IMR-90 (cell line): ENCODE data around the gene PES1. TPM values are rescaled to one million over a fixed set of nuclear protein-coding genes. Genes with fewer than 3 reads are reported as not detected.

ENCODE experiments used
- ATAC-seq: fragments of 200-7000 bp; cut with Tn5 transposase; 2 replicates; pipeline ENCODE4 v1.9.1; 2020; ENCODE audit warnings: low read depth, mild to moderate bottlenecking, moderate library complexity
- BruUV-seq: library from RNA; stranded (reverse); fragments of 400-500 nt; replicated peaks from 2 replicates; lab custom pipeline; 2021; lab: Mats Ljungman, UMichigan
- CTCF ChIA-PET: fragments of 300-600 bp; formaldehyde crosslinking; extraction: SDS; loops from one replicate; lab custom pipeline; 2021; ENCODE audit warnings: antibody characterized with exemption; lab: Yijun Ruan, JAX
- POLR2A ChIA-PET: fragments of 300-600 bp; sonication (Branson Sonifier 250); formaldehyde crosslinking; loops from one replicate; lab custom pipeline; 2022; ENCODE audit warnings: antibody characterized with exemption; ENCODE audit not compliant: unreplicated experiment; lab: Charles Lee
- DNase-seq: peaks from one replicate; pipeline ENCODE4 v3.0.0; 2013
- H2AFZ ChIP-seq: replicated peaks from 2 replicates; pipeline ENCODE3; 2013; ENCODE audit warnings: low read length, mild to moderate bottlenecking; ENCODE audit not compliant: poor library complexity
- H2AK5ac ChIP-seq: 2 replicates; pipeline ENCODE4 v1.6.1; 2013; ENCODE audit warnings: low read depth, low read length, inconsistent platforms
- H2AK9ac ChIP-seq: replicated peaks from 2 replicates; pipeline ENCODE3; 2013; ENCODE audit warnings: mild to moderate bottlenecking, low read depth, low read length, moderate library complexity; ENCODE audit not compliant: poor library complexity
- H2BK120ac ChIP-seq: 2 replicates; pipeline ENCODE4 v1.6.1; 2013; ENCODE audit warnings: low read depth, low read length, inconsistent platforms
- H2BK15ac ChIP-seq: 3 replicates; pipeline ENCODE4 v1.6.1; 2013; ENCODE audit warnings: low read depth, low read length, inconsistent platforms
- H2BK20ac ChIP-seq: 2 replicates; pipeline ENCODE4 v1.6.1; 2013; ENCODE audit warnings: low read depth, mild to moderate bottlenecking, inconsistent platforms, low read length, moderate library complexity
- H2BK5ac ChIP-seq: 2 replicates; pipeline ENCODE4 v1.6.1; 2013; ENCODE audit warnings: mild to moderate bottlenecking, low read depth, low read length, inconsistent platforms; ENCODE audit not compliant: poor library complexity, severe bottlenecking
- H3K14ac ChIP-seq: replicated peaks from 2 replicates; pipeline ENCODE4 v1.6.1; 2013; ENCODE audit warnings: low read depth, low read length, inconsistent platforms
- H3K18ac ChIP-seq: 2 replicates; pipeline ENCODE4 v1.6.1; 2013; ENCODE audit warnings: low read depth, low read length, control low read depth
- H3K23ac ChIP-seq: 2 replicates; pipeline ENCODE4 v1.6.1; 2013; ENCODE audit warnings: low read depth, low read length, inconsistent platforms
- H3K27ac ChIP-seq: 2 replicates; pipeline ENCODE4 v1.5.1; 2013; ENCODE audit warnings: mild to moderate bottlenecking, control low read depth, low read length; ENCODE audit not compliant: insufficient read depth
- H3K27me3 ChIP-seq: 2 replicates; pipeline ENCODE4 v1.6.1; 2013; ENCODE audit warnings: low read length; ENCODE audit not compliant: control insufficient read depth, insufficient read depth
- H3K36me3 ChIP-seq: 2 replicates; pipeline ENCODE4 v1.6.1; 2013; ENCODE audit warnings: low read length, mixed read lengths; ENCODE audit not compliant: control insufficient read depth, insufficient read depth
- H3K4ac ChIP-seq: 2 replicates; pipeline ENCODE4 v1.6.1; 2013; ENCODE audit warnings: low read depth, low read length, inconsistent platforms
- H3K4me1 ChIP-seq: 2 replicates; pipeline ENCODE4 v1.6.1; 2013; ENCODE audit warnings: low read length, mixed read lengths; ENCODE audit not compliant: control insufficient read depth, insufficient read depth
- H3K4me2 ChIP-seq: 2 replicates; pipeline ENCODE4 v1.6.1; 2013; ENCODE audit warnings: low read depth, mild to moderate bottlenecking, control low read depth, low read length, moderate library complexity
- H3K4me3 ChIP-seq: 2 replicates; pipeline ENCODE4 v1.5.1; 2013; ENCODE audit warnings: low read depth, mild to moderate bottlenecking, control low read depth, low read length, moderate library complexity; ENCODE audit not compliant: insufficient read depth
- H3K56ac ChIP-seq: 2 replicates; pipeline ENCODE4 v1.6.1; 2013; ENCODE audit warnings: low read length, inconsistent platforms; ENCODE audit not compliant: insufficient read depth; ENCODE audit errors: extremely low read depth
- H3K79me1 ChIP-seq, 2 experiments: 2 replicates each; pipeline ENCODE4 v1.6.1; 2013; ENCODE audit warnings: low read length in 2 of 2, inconsistent platforms in 1 of 2, low read depth in 1 of 2
- H3K9ac ChIP-seq: 2 replicates; pipeline ENCODE4 v1.6.1; 2013; ENCODE audit warnings: low read depth, low read length, control low read depth
- H3K9me1 ChIP-seq: 2 replicates; pipeline ENCODE4 v1.6.1; 2013; ENCODE audit warnings: low read length, inconsistent platforms; ENCODE audit not compliant: insufficient read depth
- H3K9me3 ChIP-seq: 2 replicates; pipeline ENCODE4 v1.6.1; 2013; ENCODE audit warnings: low read length; ENCODE audit not compliant: control insufficient read depth, insufficient read depth
- H4K20me1 ChIP-seq: 2 replicates; pipeline ENCODE4 v1.6.1; 2013; ENCODE audit warnings: low read length, inconsistent platforms; ENCODE audit not compliant: insufficient read depth
- H4K5ac ChIP-seq: 2 replicates; pipeline ENCODE4 v1.6.1; 2013; ENCODE audit warnings: mild to moderate bottlenecking, low read depth, low read length, control low read depth
- H4K8ac ChIP-seq, 2 experiments: 2 replicates each; pipeline ENCODE4 v1.6.1; 2013; ENCODE audit warnings: low read depth in 2 of 2, low read length in 2 of 2, control low read depth in 1 of 2, inconsistent platforms in 1 of 2
- H4K91ac ChIP-seq: 2 replicates; pipeline ENCODE4 v1.6.1; 2013; ENCODE audit warnings: low read depth, low read length, inconsistent platforms; ENCODE audit not compliant: insufficient read depth
- BHLHE40 ChIP-seq: fragments of 150-350 bp; IDR thresholded peaks from 2 replicates; pipeline ENCODE4 v1.6.1; 2016; ENCODE audit warnings: mild to moderate bottlenecking, low read depth, low read length
- CHD1 ChIP-seq: IDR thresholded peaks from 2 replicates; pipeline ENCODE4 v1.6.1; 2012; ENCODE audit warnings: low read depth, low read length, improper control_type of control experiment
- MAZ ChIP-seq: IDR thresholded peaks from 2 replicates; pipeline ENCODE4 v1.6.1; 2012; ENCODE audit warnings: low read depth, mild to moderate bottlenecking, low read length, improper control_type of control experiment, moderate library complexity, borderline replicate concordance
- MXI1 ChIP-seq: IDR thresholded peaks from 2 replicates; pipeline ENCODE4 v1.6.1; 2012; ENCODE audit warnings: low read depth, mild to moderate bottlenecking, low read length, moderate library complexity, borderline replicate concordance
- NFE2L2 ChIP-seq: fragments of 150-350 bp; IDR thresholded peaks from 2 replicates; pipeline ENCODE4 v1.6.1; 2016; ENCODE audit warnings: low read depth, mild to moderate bottlenecking, low read length
- POLR2A ChIP-seq: IDR thresholded peaks from 2 replicates; pipeline ENCODE4 v1.6.1; 2012; ENCODE audit warnings: mild to moderate bottlenecking, low read depth, low read length
- RCOR1 ChIP-seq: IDR thresholded peaks from 2 replicates; pipeline ENCODE4 v1.6.1; 2012; ENCODE audit warnings: mild to moderate bottlenecking, low read length, improper control_type of control experiment; ENCODE audit not compliant: insufficient replicate concordance
- SMC3 ChIP-seq: fragments of 150-350 bp; IDR thresholded peaks from 2 replicates; pipeline ENCODE4 v1.6.1; 2016; ENCODE audit warnings: low read depth, mild to moderate bottlenecking, antibody characterized with exemption, low read length, moderate library complexity
- WGBS, 2 experiments: methylation state at CpG; one replicate each; pipeline versions ENCODE4 v1.1.5 to v1.1.7; 2013; ENCODE audit warnings: missing lambda C conversion rate in 2 of 2; ENCODE audit not compliant: insufficient read length in 1 of 2; ENCODE audit errors: extremely low coverage in 2 of 2; 5-methylcytosine and 5-hydroxymethylcytosine counted together
- dilution Hi-C: fragments of 300-500 bp; cut with HindIII; formaldehyde crosslinking; loops from one replicate; pipeline ENCODE4 v1.14.3; 2018; ENCODE audit warnings: low sequenced_read_pairs; ENCODE audit not compliant: unreplicated experiment
- in situ Hi-C: fragments of 300-500 bp; cut with MboI; formaldehyde crosslinking; loops from 3 replicates; pipeline ENCODE4 v1.14.3; 2019; ENCODE audit warnings: low sequenced_read_pairs, inconsistent platforms, mixed read lengths
- intact Hi-C: fragments of 100-400 bp; cut with micrococcal nuclease; formaldehyde crosslinking; loops from 2 replicates; pipeline ENCODE4 v1.10.0; 2022
- polyA plus RNA-seq, 3 experiments: library from polyadenylated mRNA; depleted of rRNA; stranded (reverse); fragments of >200 nt; gene quantifications; 2 replicates each; pipeline ENCODE4 v1.2.3, GENCODE V29; 2012; ENCODE audit warnings: low replicate concordance in 1 of 3
- total RNA-seq: library from RNA; depleted of rRNA; stranded (reverse); fragments of >200 nt; gene quantifications from 2 replicates; pipeline ENCODE4 v1.2.3, GENCODE V29; 2012

PES1 gene
- total and polyA plus RNA-seq, 2 of the 4 experiments (the other 2 are of a cell fraction) = 120 to 142 TPM

GRCh38 chr22:30556388-30556787 lies 35.3 kb downstream of the PES1 start:
- in situ Hi-C loops = no loop called here
- Histone ChIP-seq H2AFZ (no peak overlapping the region), H3K36me3 (no peaks in the 10 kb centered on the region), H3K27ac (no peak overlapping the region), H3K4me2 (no peak overlapping the region), H2BK120ac (no peak overlapping the region), H3K9me1 (no peaks in the 10 kb centered on the region), H3K18ac (no peak overlapping the region), H3K27me3 (peaks cover 10% of the 10 kb centered on the region; the same call in 1 of the 2 replicates), H4K91ac (no peak overlapping the region), H3K79me1 (no peaks in the 10 kb centered on the region), H2BK5ac (no peak overlapping the region), H3K56ac (no peak overlapping the region), H2BK15ac (no peak overlapping the region), H3K14ac (no peak overlapping the region), H3K4me1 (no peaks in the 10 kb centered on the region), H4K20me1 (no peaks in the 10 kb centered on the region), H3K9ac (no peak overlapping the region), H3K4ac (no peak overlapping the region), H2BK20ac (no peak overlapping the region), H4K8ac (no peak overlapping the region), H3K9me3 (no peaks in the 10 kb centered on the region), H4K5ac (no peak overlapping the region), H2AK5ac (no peak overlapping the region), H2AK9ac (no peak overlapping the region), H3K4me3 (no peak overlapping the region), H3K23ac (no peak overlapping the region)
- no peak for TF ChIP-seq RCOR1
- no peak for TF ChIP-seq MXI1
- no peak for TF ChIP-seq BHLHE40
- TF ChIP-seq CHD1 = no peak
- no peak for TF ChIP-seq SMC3
- no peak for TF ChIP-seq MAZ
- TF ChIP-seq NFE2L2 = no peak
- no peak for TF ChIP-seq POLR2A
- WGBS, 2 experiments = no CpG with 5 or more reads among the region's 6 CpGs
- ATAC-seq (no peak; the same call in 1 of the 2 replicates), DNase-seq (no peak)
- intact Hi-C loops = no loop called here
- no TSS peak for BruUV-seq
- CTCF ChIA-PET = no interaction called here
- POLR2A ChIA-PET = no interaction called here
- dilution Hi-C loops = no loop called here
